ENCODE data around the gene CHST9.
"Not testable (repeated sequence)": the region's sequence is repeated elsewhere in the genome, so short reads cannot be mapped to it uniquely, and the experiment has no call there.

Gene CHST9, protein sequence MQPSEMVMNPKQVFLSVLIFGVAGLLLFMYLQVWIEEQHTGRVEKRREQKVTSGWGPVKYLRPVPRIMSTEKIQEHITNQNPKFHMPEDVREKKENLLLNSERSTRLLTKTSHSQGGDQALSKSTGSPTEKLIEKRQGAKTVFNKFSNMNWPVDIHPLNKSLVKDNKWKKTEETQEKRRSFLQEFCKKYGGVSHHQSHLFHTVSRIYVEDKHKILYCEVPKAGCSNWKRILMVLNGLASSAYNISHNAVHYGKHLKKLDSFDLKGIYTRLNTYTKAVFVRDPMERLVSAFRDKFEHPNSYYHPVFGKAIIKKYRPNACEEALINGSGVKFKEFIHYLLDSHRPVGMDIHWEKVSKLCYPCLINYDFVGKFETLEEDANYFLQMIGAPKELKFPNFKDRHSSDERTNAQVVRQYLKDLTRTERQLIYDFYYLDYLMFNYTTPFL

DNA sequence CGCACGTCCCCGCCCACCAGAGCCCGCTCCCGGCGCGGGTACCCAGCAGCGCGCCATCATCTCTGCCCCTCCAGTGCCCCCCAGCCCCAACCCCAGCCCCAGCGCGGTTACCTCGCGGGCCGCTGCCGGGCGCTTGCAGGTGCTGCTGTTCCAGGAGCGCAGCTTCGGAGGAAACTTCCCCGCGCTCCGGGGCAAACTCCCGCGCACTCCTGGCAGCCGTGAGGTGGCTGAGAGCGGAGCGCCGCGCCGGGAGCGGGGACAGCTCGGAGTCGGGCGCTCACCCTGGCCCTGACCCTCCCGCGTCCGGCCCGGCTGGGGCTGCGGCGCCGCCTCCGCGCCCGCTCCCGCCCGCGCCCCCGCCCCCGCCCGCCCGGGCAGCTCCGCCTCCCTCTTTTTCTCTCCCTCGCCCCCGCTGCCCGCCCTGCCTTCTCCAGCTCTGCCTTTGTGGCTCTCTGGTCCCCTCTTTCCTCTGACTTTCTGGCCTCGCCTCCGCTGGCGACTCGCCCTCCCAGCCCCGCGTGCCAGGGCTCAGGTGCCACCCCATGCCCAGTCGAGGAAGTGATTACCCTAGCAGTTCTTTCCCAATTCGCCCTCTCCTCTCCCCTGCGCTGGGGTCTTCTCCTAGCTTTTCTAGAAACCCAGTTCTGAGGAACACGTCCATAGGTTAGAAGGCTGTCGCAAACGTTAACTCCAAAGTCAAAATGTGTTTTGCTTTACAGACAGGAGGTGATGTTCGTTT, at the start of gene CHST9:
TSS of gene CHST9 (minus strand) at position 284 of the 739 bp plus-strand sequence. CDS start 42,499 bp downstream, outside the sequence.
- DNase-seq: peak; percentile 40

DNA sequence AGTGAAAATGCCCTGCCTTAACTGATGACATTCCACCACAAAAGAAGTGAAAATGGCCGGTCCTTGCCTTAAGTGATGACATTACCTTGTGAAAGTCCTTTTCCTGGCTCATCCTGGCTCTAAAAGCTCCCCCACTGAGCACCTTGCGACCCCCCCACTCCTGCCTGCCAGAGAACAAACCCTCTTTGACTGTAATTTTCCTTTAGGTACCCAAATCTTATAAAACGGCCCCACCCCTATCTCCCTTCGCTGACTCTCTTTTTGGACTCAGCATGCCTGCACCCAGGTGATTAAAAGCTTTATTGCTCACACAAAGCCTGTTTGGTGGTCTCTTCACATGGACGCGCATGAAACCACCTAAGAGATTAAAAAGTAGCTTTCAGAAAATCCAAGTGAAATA, 47.2 kb upstream of the CHST9 start:
- not testable (repeated sequence) for DNase-seq

DNA sequence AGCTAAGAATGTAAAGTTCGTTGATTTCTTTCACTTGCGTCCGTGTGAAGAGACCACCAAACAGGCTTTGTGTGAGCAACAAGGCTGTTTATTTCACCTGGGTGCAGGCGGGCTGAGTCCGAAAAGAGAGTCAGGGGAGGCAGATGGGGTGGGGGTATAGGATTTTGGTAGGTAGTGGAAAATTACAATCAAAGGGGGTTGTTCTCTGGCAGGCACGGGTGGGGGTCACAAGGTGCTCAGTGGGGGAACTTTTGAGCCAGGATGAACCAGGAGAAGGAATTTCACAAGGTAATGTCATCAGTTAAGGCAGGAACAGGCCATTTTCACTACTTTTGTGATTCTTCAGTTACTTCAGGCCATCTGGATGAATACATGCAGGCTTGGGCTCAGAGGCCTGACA, 46.6 kb upstream of the CHST9 start:
- not testable (repeated sequence) for DNase-seq

DNA sequence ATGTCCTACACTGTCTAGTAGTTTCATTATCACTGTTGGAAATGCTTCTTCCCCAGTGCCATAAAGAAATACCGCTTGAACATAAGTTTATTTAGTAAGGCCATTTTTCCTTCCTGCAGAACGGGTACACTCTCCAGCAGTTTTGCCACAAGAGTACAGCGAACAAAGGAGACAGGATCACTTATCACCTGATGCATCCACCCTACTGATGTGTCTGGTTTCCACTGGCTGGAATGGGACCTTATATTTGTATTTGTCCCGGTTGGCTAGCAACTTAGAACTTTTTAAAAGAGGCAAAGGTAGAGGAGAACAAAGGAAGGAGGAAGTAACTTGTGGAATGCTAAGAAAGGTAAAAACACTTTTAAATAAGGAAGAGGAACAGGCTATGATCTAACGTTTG, 46.1 kb upstream of the CHST9 start:
- DNase-seq: not testable (repeated sequence)

DNA sequence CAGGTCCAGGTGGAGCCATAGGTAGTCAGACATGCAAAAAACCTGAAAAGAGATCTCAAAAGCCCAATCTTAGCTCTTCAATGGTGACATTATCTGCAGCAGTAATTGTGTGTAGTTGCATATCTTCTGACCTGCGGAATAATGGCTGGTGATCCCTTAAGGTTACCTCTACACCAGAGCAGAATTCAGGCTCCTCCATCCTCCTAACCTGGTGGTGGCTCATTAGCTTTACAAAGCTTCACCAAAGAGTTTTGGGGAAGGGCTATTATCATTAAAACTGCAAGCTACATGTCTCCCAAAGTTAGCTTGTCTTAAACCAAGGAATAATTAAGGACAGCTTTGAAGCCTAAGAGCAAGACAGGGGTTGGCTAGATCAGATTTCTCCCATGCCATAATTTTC, 42.6 kb upstream of the CHST9 start:
- no peak for DNase-seq

DNA sequence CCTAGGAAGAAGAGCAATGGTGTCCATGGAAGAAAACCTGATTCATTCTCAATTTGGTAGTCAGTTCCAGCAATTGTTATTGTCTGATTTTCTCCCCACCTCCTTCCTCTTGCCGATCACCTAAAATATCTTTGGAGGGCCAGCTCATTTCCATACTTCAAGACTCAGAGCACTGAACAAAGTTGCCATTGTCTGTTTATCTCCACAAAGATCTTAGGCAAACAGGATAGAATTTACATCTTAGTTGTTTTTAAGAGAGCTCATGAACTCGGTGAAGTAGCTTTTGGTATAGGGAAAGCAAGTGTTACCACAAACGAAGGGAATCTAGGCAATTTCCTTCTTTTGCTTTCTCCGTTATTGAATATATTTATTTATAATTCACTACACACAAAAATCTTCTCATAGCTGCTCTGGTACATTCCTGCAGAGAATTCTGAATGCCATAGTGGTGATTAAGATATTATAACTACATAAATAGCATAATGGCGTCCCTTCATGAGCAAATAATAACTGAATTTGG, 41.5 kb upstream of the CHST9 start:
- DNase-seq: no peak

DNA sequence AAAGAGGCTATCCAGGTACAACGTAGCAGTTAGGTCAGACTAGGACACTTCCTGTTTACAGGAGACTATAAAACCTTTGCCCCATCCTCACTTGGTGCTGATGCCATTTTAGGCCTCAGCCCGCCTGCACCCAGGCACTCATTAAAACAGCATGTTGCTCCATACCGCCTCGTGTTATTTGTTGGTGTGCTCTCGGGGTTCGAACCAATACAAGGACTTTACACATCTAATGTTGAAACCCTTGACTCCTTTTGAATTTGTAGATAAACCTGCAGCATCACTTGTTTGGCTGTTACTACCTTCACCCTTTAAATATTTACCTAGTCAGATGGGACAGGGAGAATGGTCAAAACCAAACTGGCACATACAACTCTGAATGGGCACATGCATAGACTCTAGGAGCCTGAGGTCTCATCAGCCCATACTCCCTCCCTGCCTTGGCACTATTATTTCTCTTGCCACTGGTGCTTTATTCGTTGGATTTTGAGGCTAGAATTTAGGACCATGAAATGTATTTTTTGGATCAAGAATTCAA, 40.9 kb upstream of the CHST9 start:
- no peak for DNase-seq

DNA sequence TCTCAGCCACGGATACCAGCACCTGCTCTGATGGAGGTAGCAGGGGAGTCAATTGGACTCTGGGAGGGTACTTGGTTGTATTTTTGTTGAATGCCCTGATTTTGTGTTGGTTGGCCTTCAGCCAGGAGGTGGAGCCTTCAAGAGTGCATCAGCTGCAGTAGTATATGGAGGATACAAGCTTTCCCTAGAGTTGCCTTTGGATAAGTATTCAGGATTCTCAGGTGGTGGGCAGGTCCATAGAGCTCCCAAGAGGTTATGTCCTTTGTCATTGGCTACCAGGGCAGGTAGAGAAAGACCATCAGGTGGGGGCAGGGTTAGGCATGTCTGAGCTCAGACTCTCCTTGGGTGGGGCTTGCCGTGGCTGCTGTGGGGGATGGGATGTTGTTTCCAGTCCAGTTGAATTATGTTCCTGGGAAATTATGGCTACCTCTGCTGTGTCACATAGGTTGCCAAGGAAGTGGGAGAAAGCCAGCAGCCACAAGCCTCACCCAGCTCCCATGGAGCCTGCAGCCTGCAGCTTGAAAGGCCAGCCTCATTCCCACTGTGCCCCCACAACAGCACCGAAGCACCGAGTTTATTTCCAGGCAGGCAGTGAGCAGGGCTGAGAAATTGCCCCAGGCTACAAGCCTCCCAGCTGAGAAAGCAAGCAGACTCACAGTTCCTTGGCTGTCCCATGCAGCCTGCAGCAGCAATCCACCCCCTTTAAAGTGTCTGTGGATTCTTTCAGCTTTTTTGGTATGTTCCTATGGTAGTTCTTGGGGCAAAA, 38.6 kb upstream of the CHST9 start:
- DNase-seq: no peak

DNA sequence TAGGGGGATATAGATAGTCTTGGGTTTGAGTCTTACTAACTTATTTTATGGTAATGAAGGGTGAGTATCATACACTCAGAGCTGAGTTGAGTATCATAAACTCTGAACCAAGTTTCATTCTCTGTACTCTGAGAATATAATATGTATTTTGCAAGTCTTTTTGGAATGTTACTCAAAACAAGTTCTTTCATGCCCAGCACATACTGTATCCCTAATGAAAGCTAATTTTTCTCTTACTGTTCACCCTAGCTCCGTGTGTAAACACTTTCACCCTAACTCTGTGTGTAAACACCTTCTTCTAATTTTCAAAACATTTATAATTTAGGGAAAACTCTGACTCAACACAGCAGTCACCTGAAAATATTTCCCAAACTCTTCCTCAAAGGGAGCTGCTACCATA, 29.7 kb upstream of the CHST9 start:
- no peak for DNase-seq

DNA sequence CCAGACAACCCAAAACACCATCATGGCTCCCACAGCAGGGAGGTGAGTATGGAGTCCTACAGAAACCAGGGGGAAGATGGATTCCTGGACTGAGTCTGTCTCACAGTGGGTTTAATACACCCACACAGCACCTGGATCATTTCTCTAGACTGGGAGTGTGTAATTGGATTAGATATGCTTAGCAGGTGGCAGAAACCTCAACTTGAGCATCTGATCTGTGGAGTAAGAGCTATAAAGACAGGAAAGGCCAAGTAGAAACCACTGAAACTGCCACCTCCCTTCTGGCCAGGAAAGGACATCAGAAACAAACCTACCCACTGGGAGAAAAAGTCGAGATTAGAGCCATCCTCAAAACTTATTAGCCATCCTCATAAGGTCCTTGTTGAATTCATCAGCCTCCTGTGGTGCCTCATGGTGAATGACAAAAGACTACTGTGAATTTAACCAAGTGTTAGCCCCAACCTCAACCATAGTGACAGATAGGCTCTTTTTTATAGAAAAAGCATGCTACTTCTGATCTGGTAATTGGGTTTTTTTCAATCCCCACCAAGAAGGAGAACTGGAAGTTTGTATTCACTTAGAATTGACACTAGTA, 28.1 kb upstream of the CHST9 start:
- DNase-seq: peak; percentile 72

DNA sequence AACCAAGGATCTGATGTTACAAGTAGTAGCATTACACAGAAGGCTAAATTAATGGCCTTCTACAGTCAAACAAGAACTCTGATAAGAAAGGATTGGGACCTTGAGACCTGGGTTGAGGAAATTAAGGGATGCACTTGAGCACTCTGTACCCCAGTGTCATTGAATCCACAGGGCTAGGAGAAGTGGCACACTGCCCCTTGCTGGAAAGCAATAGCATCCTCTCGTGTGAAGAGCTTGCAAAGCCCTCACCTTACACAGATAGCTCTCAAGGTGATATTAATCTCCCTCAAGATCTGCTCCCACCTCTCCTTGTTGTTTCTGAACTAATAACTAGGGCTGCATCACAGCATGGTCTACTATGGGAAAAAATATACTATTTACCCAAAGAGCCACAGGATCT, 26.5 kb upstream of the CHST9 start:
- no peak for DNase-seq

DNA sequence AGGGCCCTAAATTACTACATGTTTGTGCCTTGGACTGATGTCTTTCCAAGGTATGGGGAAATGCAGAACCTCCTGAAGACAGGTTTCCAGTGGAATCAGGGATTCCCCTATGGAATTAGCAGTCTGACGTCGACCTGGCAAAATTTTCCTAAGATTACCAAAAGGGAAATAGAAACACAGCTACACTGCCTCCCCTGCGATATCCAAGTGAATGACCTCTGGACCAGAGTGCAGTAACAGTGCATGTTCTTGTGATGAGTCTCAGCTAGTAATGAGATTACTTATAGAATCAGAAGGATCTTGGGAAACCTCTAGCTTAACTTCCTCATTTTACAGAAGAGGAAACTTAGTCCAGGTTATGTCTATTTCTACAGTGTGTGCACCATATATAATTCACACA, 21.3 kb upstream of the CHST9 start:
- peak; percentile 22 for DNase-seq

DNA sequence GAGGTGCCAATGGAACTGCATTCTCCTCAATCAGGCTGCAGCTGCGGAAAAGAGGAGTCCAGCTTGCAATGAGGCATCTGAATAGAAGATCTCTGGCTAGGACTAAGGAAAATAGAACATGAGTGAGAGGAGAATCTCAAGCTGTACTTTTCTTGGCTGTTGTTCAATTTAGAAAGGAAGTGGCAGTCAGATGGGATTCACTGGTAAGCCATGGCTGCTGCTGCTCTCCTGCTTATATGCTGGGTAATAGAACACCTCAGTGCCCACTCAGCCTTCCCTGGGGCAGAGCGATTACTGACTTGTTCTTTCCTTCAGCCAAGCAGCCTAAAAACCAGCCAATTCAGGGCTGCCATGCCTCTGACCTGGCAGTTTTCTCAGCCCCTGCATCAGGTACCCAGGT, 17.6 kb upstream of the CHST9 start:
- no peak for DNase-seq

DNA sequence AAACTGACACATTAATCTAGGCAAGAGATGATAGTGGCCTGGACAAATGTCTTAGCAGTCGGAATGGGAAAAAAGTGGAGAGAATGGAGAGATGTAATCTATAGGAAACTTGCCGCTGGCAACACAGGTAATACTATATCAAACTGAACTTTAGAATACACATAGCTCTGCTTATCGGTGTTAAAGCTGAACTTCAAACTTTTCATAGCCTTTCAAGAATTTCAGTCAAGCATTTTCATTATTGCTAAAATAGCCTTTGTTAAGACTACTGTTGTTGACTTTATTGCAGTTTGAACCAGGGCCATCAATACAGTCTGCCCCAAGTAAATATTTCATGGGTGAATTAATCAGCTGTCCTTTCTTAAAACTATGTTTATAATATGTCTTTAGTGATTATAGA, 12.9 kb upstream of the CHST9 start:
- no peak for DNase-seq

DNA sequence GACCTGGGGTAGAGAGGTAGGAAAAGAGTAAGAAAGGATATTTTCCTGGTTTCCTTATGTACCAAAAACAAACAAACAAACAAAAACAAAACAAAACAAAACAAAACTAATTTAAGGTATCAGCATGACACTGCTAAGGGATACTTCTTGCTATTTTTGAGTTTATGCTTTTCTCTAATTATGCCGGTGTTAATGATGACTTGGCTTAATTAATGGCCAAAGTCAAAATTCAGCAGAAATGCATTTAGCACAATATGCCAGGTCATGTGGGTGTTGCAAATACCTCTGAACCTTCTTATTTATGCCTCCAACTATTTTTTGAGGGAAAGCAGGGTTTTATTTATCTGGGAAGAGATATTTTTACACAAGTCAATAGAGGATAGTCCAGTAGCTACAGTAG, 3.2 kb upstream of the CHST9 start:
- DNase-seq: no peak

DNA sequence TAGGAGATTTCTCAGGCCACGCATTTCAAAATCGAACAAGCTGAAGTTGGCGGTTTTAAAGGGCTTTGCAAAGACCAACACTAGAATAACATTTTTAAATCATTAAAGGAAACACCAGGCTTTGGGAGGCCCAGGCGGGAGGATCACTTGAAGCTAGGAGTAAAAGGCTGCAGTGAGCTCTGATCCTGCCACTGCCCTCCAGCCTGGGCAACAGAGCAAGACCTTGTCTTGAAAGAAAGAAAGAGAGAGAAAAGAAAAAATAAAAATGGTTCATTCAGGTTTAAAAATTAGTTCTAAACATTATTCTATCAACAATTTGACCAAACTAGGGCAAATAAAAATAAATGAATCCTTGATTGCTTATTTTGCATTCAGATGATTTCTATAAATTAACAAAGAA, 789 bp upstream of the CHST9 start:
- DNase-seq: no peak

DNA sequence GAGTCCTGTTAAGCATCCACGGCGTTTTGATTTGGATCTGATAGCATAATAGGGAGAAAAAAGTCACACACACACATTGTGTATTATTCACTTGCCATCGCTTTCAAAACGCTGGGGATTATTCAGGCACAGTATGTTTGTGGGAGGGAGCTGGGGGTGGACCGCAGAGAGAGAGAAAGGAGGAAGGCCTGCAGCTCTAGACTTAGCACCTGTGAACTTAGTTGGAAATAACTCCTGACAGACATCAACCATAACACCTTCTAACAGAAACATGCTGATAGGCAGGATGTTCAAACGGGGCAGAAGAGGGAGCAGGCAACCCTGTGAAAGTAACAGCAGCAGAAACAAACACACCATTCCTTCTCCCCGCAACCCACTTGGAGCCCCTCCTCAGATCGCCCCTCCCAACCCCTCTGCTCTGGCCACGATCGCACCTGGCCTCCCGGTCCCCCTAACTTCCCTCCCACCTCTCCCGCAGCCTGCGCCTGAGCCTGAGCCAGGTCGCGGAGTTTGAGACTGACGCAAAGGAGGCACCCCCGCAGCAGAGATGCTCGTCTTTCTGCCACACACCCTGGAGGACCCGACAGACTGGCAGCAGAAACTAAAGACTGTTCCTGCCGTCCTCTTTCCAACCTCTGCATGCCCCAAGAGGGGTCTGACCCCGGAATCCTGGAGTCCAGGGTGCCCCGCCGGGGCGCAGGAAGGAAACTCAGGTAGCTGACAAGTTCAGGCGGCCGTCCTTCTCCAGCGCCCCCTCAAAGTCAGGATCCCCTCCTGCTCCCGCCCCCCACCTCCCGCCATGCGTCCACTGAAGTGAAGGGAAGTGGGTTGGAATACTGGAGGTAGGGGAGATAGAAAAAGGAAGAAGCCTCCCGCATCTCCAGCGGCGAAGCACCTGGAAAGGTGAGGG, 738 bp downstream of the CHST9 start:
- DNase-seq: no peak

DNA sequence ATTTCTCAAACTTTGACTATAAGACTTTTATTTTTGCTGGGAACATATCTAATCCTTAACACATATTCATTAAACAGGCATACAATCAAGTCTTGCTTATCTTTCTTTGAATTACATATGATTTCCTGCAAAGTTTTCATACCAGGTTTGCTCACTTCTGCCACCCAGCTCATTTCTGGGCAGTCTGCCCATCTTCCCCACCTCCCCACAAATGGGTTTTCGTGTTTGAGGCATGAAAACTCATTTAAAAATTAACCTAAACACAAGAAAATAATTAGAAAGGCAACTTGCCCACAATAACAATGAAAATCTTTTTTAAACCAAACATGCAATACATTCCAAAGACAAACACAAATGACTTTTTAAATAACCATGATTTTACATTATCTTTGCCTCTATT, 3.4 kb downstream of the CHST9 start:
- no peak for DNase-seq

DNA sequence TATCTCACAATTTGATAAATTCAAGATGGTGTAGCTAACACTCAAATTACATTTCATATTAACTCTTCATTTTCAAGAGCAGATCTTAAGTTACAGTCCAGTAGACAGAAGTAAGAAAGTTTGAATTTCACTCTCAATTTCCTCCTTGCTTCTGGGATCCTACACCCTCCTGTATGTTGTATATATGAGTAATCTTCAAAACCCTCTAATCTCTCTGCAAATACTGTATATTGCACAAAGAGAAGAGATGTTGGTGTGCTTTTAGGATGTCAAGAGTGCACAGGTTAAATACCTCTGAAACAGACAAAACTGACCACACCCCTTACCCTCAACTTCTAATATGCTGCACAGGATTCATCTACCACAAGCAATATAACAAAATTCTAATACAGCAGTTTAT, 6.7 kb downstream of the CHST9 start:
- no peak for DNase-seq

DNA sequence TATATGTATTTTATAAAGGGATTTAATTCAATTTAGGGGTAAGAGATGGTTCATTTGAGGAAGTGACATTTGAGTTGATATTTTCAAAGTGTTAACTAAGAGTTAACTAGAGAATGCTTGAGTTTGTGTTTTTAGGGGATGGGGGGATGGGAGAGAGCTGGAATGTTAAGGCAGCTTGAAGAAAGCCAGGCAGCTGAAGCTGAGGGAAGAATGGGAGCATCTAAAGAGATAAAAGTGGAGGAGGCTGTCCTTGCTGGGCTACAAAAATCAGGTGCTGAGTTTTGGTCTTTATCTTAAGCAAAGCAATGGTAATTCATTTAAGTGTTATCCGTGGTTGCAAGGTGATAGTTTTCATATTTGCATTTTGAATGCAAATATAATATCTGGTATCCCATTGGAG, 9.2 kb downstream of the CHST9 start:
- no peak for DNase-seq

DNA sequence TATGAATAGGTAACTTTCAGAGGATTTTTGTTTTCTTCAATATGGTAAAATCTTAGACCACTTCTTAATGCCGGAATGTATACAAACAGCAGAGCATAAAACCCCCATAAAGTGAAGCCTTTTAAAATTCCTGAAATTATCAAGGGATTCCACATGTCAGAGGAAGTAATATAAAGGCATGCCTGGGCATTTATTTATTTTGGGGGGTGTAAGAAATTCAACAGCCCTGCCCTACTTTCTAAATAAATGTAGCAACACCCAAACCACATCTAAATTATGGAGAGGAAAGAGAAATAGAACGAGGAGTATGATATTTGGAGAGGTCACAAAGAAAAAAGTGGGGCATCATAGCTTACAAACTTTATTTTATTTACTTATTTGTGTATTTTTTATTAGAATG, 9.9 kb downstream of the CHST9 start:
- no peak for DNase-seq

DNA sequence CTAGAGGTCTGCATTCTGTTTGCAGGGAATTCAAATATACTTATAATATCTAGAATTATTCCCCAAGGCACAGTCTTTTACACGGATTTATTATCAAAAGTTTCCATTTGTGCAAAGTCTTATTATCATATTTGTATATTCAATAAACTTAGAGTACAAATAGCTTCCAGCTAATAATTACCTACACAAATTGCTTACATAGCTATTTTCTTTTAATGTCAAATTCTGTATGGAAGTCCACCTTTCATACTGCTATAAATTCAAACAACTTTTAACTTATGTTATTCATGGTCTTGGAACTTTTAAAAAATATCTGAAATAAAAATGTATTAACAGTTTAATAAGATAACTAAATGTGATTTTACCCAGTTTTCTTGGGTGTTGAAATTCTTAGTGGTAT, 13.1 kb downstream of the CHST9 start:
- DNase-seq: no peak

Data from NCI-H82 (cell line).